GM12891 (cell line): ENCODE measurements around the gene EPB41L5.

Experiments
- POLR2A ChIP-seq: IDR thresholded peaks from 2 replicates; pipeline ENCODE4 v1.6.1; 2011; ENCODE audit warnings: low read depth, low read length, control low read depth
- POLR2AphosphoS5 ChIP-seq: IDR thresholded peaks from 2 replicates; pipeline ENCODE4 v1.6.1; 2011; ENCODE audit warnings: low read depth, low read length, control low read depth
- SPI1 ChIP-seq: IDR thresholded peaks from 2 replicates; pipeline ENCODE4 v1.6.1; 2011; ENCODE audit warnings: low read depth, low read length, control low read depth
- TAF1 ChIP-seq: IDR thresholded peaks from 2 replicates; pipeline ENCODE4 v1.6.1; 2011; ENCODE audit warnings: low read depth, low read length, control low read depth

GRCh38 chr2:120018549-120018948 is 5.7 kb downstream of the EPB41L5 start:
- TF ChIP-seq POLR2AphosphoS5 (no peak), POLR2A (no peak), TAF1 (no peak), SPI1 (no peak)
